GOT3 (cell line): ENCODE measurements around the gene COMMD7.
"Not testable (repeated sequence)": the region's sequence is repeated elsewhere in the genome, so short reads cannot be mapped to it uniquely, and the experiment has no call there.

Source experiments
- DNase-seq: peaks from one replicate; lab custom pipeline; 2025; ENCODE audit warnings: mixed read lengths; lab: John Stamatoyannopoulos, UW

Gene COMMD7

GRCh38 chr20:32765230-32765875 is 22.1 kb upstream of the COMMD7 start:
- DNase-seq: not testable (repeated sequence)

- DNase-seq: no peak
These were observed 21.0 kb upstream of the COMMD7 start for GRCh38 chr20:32764005-32764960.

- no peak for DNase-seq
These were observed 20.1 kb upstream of the COMMD7 start for GRCh38 chr20:32763202-32764004.

- no peak for DNase-seq
These were observed 19.5 kb upstream of the COMMD7 start for GRCh38 chr20:32762754-32763201.

GRCh38 chr20:32761831-32762753 is 18.8 kb upstream of the COMMD7 start, which contains the start of gene DNMT3B:
Gene DNMT3B (plus strand): TSS chr20:32762385. CDS start chr20:32780324, 17,939 bp downstream.
- peak; percentile 44 for DNase-seq

GRCh38 chr20:32761417-32761830 is 18.2 kb upstream of the COMMD7 start:
- DNase-seq: no peak

GRCh38 chr20:32756156-32756555 is 12.9 kb upstream of the COMMD7 start:
- no peak for DNase-seq

GRCh38 chr20:32753731-32754130 is 10.5 kb upstream of the COMMD7 start:
- DNase-seq: no peak

GRCh38 chr20:32752458-32753250 is 9.4 kb upstream of the COMMD7 start:
- DNase-seq: no peak

GRCh38 chr20:32751702-32752457 is 8.6 kb upstream of the COMMD7 start:
- no peak for DNase-seq

- DNase-seq: no peak
These were observed 8.0 kb upstream of the COMMD7 start for GRCh38 chr20:32751293-32751692.

- no peak for DNase-seq
These were observed 6.8 kb upstream of the COMMD7 start for GRCh38 chr20:32749914-32750637.

GRCh38 chr20:32742322-32743236 is 688 bp downstream of the COMMD7 start:
- DNase-seq: no peak

GRCh38 chr20:32741151-32741550 is 2.1 kb downstream of the COMMD7 start:
- DNase-seq: no peak

- DNase-seq: no peak
These were observed 5.7 kb downstream of the COMMD7 start for GRCh38 chr20:32737371-32738223.

- no peak for DNase-seq
These were observed 11.4 kb downstream of the COMMD7 start for GRCh38 chr20:32731882-32732266.

GRCh38 chr20:32729334-32729733 is 13.9 kb downstream of the COMMD7 start:
- not testable (repeated sequence) for DNase-seq
